HG02642 (cell line): ENCODE measurements around the gene ZNF341.
"Not testable (repeated sequence)": the region's sequence is repeated elsewhere in the genome, so short reads cannot be mapped to it uniquely, and the experiment has no call there.

Experiments used
- ATAC-seq: cut with Tn5 transposase; IDR thresholded peaks from one replicate; pipeline ENCODE4 v1.9.1; 2021; ENCODE audit warnings: mild to moderate bottlenecking; ENCODE audit not compliant: unreplicated experiment, poor library complexity

The ZNF341 gene

GRCh38 chr20:33731693-33732165, at the start of gene ZNF341:
Gene ZNF341, plus strand, starts transcription at chr20:33731996. Its CDS starts 26 bp downstream, at chr20:33732022.
- ATAC-seq = peak; percentile 87

GRCh38 chr20:33684533-33685327, 47.1 kb upstream of the ZNF341 start:
- ATAC-seq = no peak

- ATAC-seq = peak; percentile 40
Measured at GRCh38 chr20:33685328-33686099, 46.3 kb upstream of the ZNF341 start.

- peak; percentile 86 for ATAC-seq
Measured at GRCh38 chr20:33686100-33686983, 45.5 kb upstream of the ZNF341 start, which contains the start of gene E2F1. Gene E2F1, minus strand, starts transcription at chr20:33686385. Its CDS starts 121 bp downstream, at chr20:33686264.

- no peak for ATAC-seq
Measured at GRCh38 chr20:33686984-33687366, 44.8 kb upstream of the ZNF341 start.

- ATAC-seq = no peak
Measured at GRCh38 chr20:33687370-33687915, 44.4 kb upstream of the ZNF341 start.

- ATAC-seq = no peak
Measured at GRCh38 chr20:33687993-33688937, 43.5 kb upstream of the ZNF341 start.

GRCh38 chr20:33688938-33689424, 42.8 kb upstream of the ZNF341 start:
- ATAC-seq = no peak

GRCh38 chr20:33689493-33689892, 42.3 kb upstream of the ZNF341 start:
- no peak for ATAC-seq

GRCh38 chr20:33689973-33690372, 41.8 kb upstream of the ZNF341 start:
- no peak for ATAC-seq

GRCh38 chr20:33693289-33693688, 38.5 kb upstream of the ZNF341 start:
- ATAC-seq = no peak

- ATAC-seq = no peak
Measured at GRCh38 chr20:33693741-33694638, 37.8 kb upstream of the ZNF341 start.

GRCh38 chr20:33694639-33695012, 37.2 kb upstream of the ZNF341 start:
- ATAC-seq = no peak

- ATAC-seq = no peak
Measured at GRCh38 chr20:33696448-33696847, 35.3 kb upstream of the ZNF341 start.

- no peak for ATAC-seq
Measured at GRCh38 chr20:33697129-33697528, 34.7 kb upstream of the ZNF341 start.

- ATAC-seq = not testable (repeated sequence)
Measured at GRCh38 chr20:33698966-33699365, 32.8 kb upstream of the ZNF341 start.

GRCh38 chr20:33700696-33701441, 30.9 kb upstream of the ZNF341 start:
- not testable (repeated sequence) for ATAC-seq
